ENCODE data around the gene RFPL4A.
"Not testable (repeated sequence)": the region's sequence is repeated elsewhere in the genome, so short reads cannot be mapped to it uniquely, and the experiment has no call there.

- TF ChIP-seq THAP11 (CRISPR knock-in tag; IDR thresholded peaks at IDR 0.05); POGK (CRISPR knock-in tag; conservative IDR thresholded peaks at IDR 0.05); NFE2L1 (CRISPR knock-in tag; IDR thresholded peaks at IDR 0.05; ENCODE audit: borderline replicate concordance); SMAD3 (CRISPR knock-in tag; IDR thresholded peaks at IDR 0.05): not testable (repeated sequence)
Measured at GRCh38 chr19:55769632-55770031, 10.7 kb downstream of the RFPL4A start.
